WTC11 (cell line): Measurements from ENCODE around the gene VEGFB. TPM values are rescaled to one million over a fixed set of nuclear protein-coding genes. Genes with fewer than 3 reads are reported as not detected.

Source experiments
- ATAC-seq: fragments of 200-7000 bp; cut with Tn5 transposase; 2 replicates; pipeline ENCODE4 v1.10.0; 2021; ENCODE audit warnings: mild to moderate bottlenecking, moderate library complexity
- CTCF ChIA-PET: fragments of 300-600 bp; sonication (Branson Sonifier 250); formaldehyde crosslinking; loops from one replicate; lab custom pipeline; 2021; ENCODE audit warnings: antibody characterized with exemption; lab: Charles Lee
- POLR2A ChIA-PET: fragments of 350-600 bp; sonication (Branson Sonifier 250); formaldehyde crosslinking; loops from one replicate; lab custom pipeline; 2021; ENCODE audit warnings: antibody characterized with exemption; lab: Charles Lee
- DNase-seq: peaks from one replicate; pipeline ENCODE4 v3.0.0; 2021; ENCODE audit warnings: low spot score
- H3K27ac Mint-ChIP-seq: 2 replicates; pipeline ENCODE4 v1.8.0; 2021; ENCODE audit warnings: mixed read lengths
- H3K27me3 Mint-ChIP-seq: 2 replicates; pipeline ENCODE4 v1.8.0; 2021; ENCODE audit warnings: low read depth, mild to moderate bottlenecking, moderate library complexity, mixed read lengths
- H3K36me3 Mint-ChIP-seq: 2 replicates; pipeline ENCODE4 v1.8.0; 2021; ENCODE audit warnings: mixed read lengths
- H3K4me1 Mint-ChIP-seq: 2 replicates; pipeline ENCODE4 v1.8.0; 2022; ENCODE audit warnings: mixed read lengths
- H3K4me3 Mint-ChIP-seq: 2 replicates; pipeline ENCODE4 v1.8.0; 2021; ENCODE audit warnings: mild to moderate bottlenecking, moderate library complexity, mixed read lengths
- H3K9me3 Mint-ChIP-seq: 2 replicates; pipeline ENCODE4 v1.8.0; 2021; ENCODE audit warnings: mixed read lengths
- CBFB ChIP-seq: sonication (generic); formaldehyde crosslinking; IDR thresholded peaks from 2 replicates; pipeline ENCODE4 v1.8.1; 2022; ENCODE audit warnings: mild to moderate bottlenecking, low read depth, missing genetic modification reagents
- CREM ChIP-seq: sonication (generic); formaldehyde crosslinking; IDR thresholded peaks from 2 replicates; pipeline ENCODE4 v1.8.1; 2022; ENCODE audit warnings: mild to moderate bottlenecking, missing genetic modification reagents, moderate library complexity
- ELF4 ChIP-seq: sonication (generic); formaldehyde crosslinking; IDR thresholded peaks from 2 replicates; pipeline ENCODE4 v1.8.1; 2022; ENCODE audit warnings: low read depth, mild to moderate bottlenecking, moderate library complexity, missing genetic modification reagents
- ESRRA ChIP-seq: sonication (generic); formaldehyde crosslinking; IDR thresholded peaks from 2 replicates; pipeline ENCODE4 v1.8.1; 2022; ENCODE audit warnings: mild to moderate bottlenecking, missing genetic modification reagents, borderline replicate concordance
- FOXJ3 ChIP-seq: sonication (generic); formaldehyde crosslinking; IDR thresholded peaks from 2 replicates; pipeline ENCODE4 v1.9.0; 2021; ENCODE audit warnings: missing genetic modification reagents, mild to moderate bottlenecking, borderline replicate concordance
- FOXK1 ChIP-seq: sonication (generic); formaldehyde crosslinking; IDR thresholded peaks from 2 replicates; pipeline ENCODE4 v1.8.0; 2022; ENCODE audit warnings: mild to moderate bottlenecking, moderate library complexity, missing genetic modification reagents
- FOXP1 ChIP-seq: sonication (generic); formaldehyde crosslinking; IDR thresholded peaks from 2 replicates; pipeline ENCODE4 v1.8.0; 2022; ENCODE audit warnings: missing genetic modification reagents, mild to moderate bottlenecking, moderate library complexity, borderline replicate concordance
- NR2C2 ChIP-seq: sonication (generic); formaldehyde crosslinking; IDR thresholded peaks from 2 replicates; pipeline ENCODE4 v1.8.0; 2022; ENCODE audit warnings: mild to moderate bottlenecking, missing genetic modification reagents
- NR3C1 ChIP-seq: sonication (generic); formaldehyde crosslinking; conservative IDR thresholded peaks from 2 replicates; pipeline ENCODE4 v1.8.1; 2023; ENCODE audit warnings: low read depth, mild to moderate bottlenecking, missing genetic modification reagents
- PRRX2 ChIP-seq: fragments of 250-450 bp; sonication (Bioruptor Pico); IDR thresholded peaks from 2 replicates; pipeline ENCODE4 v1.8.0; 2021; ENCODE audit warnings: mild to moderate bottlenecking
- TEAD4 ChIP-seq: sonication (generic); formaldehyde crosslinking; IDR thresholded peaks from 2 replicates; pipeline ENCODE4 v1.8.0; 2022; ENCODE audit warnings: mild to moderate bottlenecking, missing genetic modification reagents
- ZNF138 ChIP-seq: sonication (generic); formaldehyde crosslinking; conservative IDR thresholded peaks from 2 replicates; pipeline ENCODE4 v1.8.1; 2022; ENCODE audit warnings: mild to moderate bottlenecking, moderate library complexity, missing genetic modification reagents
- ZNF423 ChIP-seq: fragments of 250-450 bp; sonication (Bioruptor Pico); IDR thresholded peaks from 2 replicates; pipeline ENCODE4 v2.1.2; 2022; ENCODE audit warnings: mild to moderate bottlenecking, moderate library complexity
- ZNF671 ChIP-seq: fragments of 250-450 bp; sonication (Bioruptor Pico); IDR thresholded peaks from 2 replicates; pipeline ENCODE4 v1.8.0; 2021; ENCODE audit warnings: mild to moderate bottlenecking
- total RNA-seq: library from RNA; stranded (reverse); gene quantifications from 3 replicates; pipeline ENCODE4 v1.2.3, GENCODE V29; 2021
- TF ChIP-seq, protein P1 (sequence below): sonication (generic); formaldehyde crosslinking; IDR thresholded peaks from 2 replicates; pipeline ENCODE4 v1.8.1; 2022; ENCODE audit warnings: missing genetic modification reagents, borderline replicate concordance
- TF ChIP-seq, protein P2 (sequence below): fragments of 250-450 bp; sonication (Bioruptor Pico); IDR thresholded peaks from 2 replicates; pipeline ENCODE4 v1.9.0; 2021; ENCODE audit warnings: mild to moderate bottlenecking, borderline replicate concordance
- TF ChIP-seq, protein P3 (sequence below): fragments of 250-450 bp; sonication (Bioruptor Pico); IDR thresholded peaks from 2 replicates; pipeline ENCODE4 v1.9.0; 2021; ENCODE audit warnings: mild to moderate bottlenecking
- TF ChIP-seq, protein P4 (sequence below): sonication (generic); formaldehyde crosslinking; IDR thresholded peaks from 2 replicates; pipeline ENCODE4 v1.8.1; 2023; ENCODE audit warnings: mild to moderate bottlenecking, moderate library complexity, missing genetic modification reagents
- TF ChIP-seq, protein P5 (sequence below): sonication (generic); formaldehyde crosslinking; IDR thresholded peaks from 2 replicates; pipeline ENCODE4 v1.8.0; 2022; ENCODE audit warnings: mild to moderate bottlenecking, missing genetic modification reagents
- TF ChIP-seq, protein P6 (sequence below): sonication (generic); formaldehyde crosslinking; IDR thresholded peaks from 2 replicates; pipeline ENCODE4 v1.8.0; 2022; ENCODE audit warnings: missing genetic modification reagents

The VEGFB gene
- total RNA-seq, 1 experiment from 2014 or later = 51.7 TPM

DNA sequence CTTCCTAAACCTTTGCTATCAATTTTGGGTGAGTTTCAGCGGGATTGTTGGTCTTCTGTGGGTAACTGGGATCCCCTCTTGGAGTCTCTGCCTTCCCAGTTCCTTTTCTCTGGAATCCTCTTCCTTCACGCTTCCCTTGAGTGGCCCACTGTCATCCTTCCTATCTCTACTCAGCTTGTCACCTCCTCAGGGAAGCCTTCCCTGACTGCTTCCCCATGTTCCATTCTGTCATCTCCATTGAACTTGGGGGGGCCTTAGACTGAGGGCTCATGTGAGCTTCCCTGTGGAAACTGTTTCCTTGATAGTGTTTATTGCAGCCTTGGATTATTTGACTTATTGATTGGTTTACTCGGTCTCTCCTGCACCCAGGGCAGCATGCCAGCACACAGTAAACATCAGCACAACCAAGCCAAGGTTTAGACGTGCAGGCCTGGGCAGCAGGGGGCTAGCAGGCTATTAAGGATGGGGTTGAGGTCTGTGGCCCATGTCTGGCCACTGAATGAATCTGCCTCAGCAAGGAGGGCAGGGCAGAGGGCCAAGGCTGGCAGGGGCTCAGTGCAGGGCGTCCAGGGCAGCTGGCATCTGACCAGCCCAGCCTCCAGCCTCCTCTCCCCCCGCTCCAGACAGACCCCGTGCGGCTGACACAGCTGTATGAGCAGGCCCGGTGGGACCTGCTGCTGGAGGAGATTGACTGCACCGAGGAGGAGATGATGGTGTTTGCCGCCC lies 15.6 kb upstream of the VEGFB start (continued):
- TF ChIP-seq CBFB (CRISPR knock-in tag) = no peak
- TF ChIP-seq ELF4 (CRISPR knock-in tag) = no peak
- no peak for TF ChIP-seq FOXP1 (CRISPR knock-in tag)
- TF ChIP-seq ESRRA (CRISPR knock-in tag) = no peak
- TF ChIP-seq, protein P1, sequence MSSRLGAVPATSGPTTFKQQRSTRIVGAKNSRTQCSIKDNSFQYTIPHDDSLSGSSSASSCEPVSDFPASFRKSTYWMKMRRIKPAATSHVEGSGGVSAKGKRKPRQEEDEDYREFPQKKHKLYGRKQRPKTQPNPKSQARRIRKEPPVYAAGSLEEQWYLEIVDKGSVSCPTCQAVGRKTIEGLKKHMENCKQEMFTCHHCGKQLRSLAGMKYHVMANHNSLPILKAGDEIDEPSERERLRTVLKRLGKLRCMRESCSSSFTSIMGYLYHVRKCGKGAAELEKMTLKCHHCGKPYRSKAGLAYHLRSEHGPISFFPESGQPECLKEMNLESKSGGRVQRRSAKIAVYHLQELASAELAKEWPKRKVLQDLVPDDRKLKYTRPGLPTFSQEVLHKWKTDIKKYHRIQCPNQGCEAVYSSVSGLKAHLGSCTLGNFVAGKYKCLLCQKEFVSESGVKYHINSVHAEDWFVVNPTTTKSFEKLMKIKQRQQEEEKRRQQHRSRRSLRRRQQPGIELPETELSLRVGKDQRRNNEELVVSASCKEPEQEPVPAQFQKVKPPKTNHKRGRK (CRISPR knock-in tag) = no peak
- TF ChIP-seq, protein P2, sequence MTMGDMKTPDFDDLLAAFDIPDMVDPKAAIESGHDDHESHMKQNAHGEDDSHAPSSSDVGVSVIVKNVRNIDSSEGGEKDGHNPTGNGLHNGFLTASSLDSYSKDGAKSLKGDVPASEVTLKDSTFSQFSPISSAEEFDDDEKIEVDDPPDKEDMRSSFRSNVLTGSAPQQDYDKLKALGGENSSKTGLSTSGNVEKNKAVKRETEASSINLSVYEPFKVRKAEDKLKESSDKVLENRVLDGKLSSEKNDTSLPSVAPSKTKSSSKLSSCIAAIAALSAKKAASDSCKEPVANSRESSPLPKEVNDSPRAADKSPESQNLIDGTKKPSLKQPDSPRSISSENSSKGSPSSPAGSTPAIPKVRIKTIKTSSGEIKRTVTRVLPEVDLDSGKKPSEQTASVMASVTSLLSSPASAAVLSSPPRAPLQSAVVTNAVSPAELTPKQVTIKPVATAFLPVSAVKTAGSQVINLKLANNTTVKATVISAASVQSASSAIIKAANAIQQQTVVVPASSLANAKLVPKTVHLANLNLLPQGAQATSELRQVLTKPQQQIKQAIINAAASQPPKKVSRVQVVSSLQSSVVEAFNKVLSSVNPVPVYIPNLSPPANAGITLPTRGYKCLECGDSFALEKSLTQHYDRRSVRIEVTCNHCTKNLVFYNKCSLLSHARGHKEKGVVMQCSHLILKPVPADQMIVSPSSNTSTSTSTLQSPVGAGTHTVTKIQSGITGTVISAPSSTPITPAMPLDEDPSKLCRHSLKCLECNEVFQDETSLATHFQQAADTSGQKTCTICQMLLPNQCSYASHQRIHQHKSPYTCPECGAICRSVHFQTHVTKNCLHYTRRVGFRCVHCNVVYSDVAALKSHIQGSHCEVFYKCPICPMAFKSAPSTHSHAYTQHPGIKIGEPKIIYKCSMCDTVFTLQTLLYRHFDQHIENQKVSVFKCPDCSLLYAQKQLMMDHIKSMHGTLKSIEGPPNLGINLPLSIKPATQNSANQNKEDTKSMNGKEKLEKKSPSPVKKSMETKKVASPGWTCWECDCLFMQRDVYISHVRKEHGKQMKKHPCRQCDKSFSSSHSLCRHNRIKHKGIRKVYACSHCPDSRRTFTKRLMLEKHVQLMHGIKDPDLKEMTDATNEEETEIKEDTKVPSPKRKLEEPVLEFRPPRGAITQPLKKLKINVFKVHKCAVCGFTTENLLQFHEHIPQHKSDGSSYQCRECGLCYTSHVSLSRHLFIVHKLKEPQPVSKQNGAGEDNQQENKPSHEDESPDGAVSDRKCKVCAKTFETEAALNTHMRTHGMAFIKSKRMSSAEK = no peak
- TF ChIP-seq PRRX2 (CRISPR knock-in tag) = no peak
- no peak for TF ChIP-seq ZNF423 (CRISPR knock-in tag)

DNA sequence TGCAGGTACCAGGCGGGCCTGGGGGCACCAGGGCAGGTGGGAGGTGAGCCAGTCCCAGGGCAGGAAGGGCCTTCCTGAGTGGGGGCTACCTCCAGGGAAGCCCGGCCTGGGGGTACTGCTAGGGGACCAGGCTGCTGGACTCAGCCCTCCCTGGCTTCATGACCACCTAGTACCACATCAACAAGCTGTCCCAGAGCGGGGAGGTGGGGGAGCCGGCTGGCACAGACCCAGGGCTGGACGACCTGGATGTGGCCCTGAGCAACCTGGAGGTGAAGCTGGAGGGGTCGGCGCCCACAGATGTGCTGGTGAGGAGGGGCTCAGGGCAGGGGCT lies 15.1 kb upstream of the VEGFB start:
- DNase-seq = no peak
- POLR2A ChIA-PET = interaction anchor here (1.2 kb wide), 1 partner anchor 12 kb away, joined by 4 read pairs; the partner anchor contains the start of gene FERMT3
- H3K36me3 Mint-ChIP-seq = peaks cover 8% of the 10 kb centered on the region
- ATAC-seq = no peak
- H3K27me3 Mint-ChIP-seq = no peaks in the 10 kb centered on the region
- no peak overlapping the region for H3K4me3 Mint-ChIP-seq
- H3K9me3 Mint-ChIP-seq = no peaks in the 10 kb centered on the region
- CTCF ChIA-PET = no interaction called here
- H3K27ac Mint-ChIP-seq = no peak overlapping the region
- no peaks in the 10 kb centered on the region for H3K4me1 Mint-ChIP-seq
- TF ChIP-seq ZNF671 (CRISPR knock-in tag) = no peak
- TF ChIP-seq FOXK1 (CRISPR knock-in tag) = no peak
- no peak for TF ChIP-seq ZNF138
- no peak for TF ChIP-seq NR2C2 (CRISPR knock-in tag)
- TF ChIP-seq, protein P3, sequence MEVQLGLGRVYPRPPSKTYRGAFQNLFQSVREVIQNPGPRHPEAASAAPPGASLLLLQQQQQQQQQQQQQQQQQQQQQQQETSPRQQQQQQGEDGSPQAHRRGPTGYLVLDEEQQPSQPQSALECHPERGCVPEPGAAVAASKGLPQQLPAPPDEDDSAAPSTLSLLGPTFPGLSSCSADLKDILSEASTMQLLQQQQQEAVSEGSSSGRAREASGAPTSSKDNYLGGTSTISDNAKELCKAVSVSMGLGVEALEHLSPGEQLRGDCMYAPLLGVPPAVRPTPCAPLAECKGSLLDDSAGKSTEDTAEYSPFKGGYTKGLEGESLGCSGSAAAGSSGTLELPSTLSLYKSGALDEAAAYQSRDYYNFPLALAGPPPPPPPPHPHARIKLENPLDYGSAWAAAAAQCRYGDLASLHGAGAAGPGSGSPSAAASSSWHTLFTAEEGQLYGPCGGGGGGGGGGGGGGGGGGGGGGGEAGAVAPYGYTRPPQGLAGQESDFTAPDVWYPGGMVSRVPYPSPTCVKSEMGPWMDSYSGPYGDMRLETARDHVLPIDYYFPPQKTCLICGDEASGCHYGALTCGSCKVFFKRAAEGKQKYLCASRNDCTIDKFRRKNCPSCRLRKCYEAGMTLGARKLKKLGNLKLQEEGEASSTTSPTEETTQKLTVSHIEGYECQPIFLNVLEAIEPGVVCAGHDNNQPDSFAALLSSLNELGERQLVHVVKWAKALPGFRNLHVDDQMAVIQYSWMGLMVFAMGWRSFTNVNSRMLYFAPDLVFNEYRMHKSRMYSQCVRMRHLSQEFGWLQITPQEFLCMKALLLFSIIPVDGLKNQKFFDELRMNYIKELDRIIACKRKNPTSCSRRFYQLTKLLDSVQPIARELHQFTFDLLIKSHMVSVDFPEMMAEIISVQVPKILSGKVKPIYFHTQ (CRISPR knock-in tag) = no peak
- no peak for TF ChIP-seq FOXJ3 (CRISPR knock-in tag)
- no peak for TF ChIP-seq NR3C1 (CRISPR knock-in tag)
- no peak for TF ChIP-seq CREM
- TF ChIP-seq, protein P4, sequence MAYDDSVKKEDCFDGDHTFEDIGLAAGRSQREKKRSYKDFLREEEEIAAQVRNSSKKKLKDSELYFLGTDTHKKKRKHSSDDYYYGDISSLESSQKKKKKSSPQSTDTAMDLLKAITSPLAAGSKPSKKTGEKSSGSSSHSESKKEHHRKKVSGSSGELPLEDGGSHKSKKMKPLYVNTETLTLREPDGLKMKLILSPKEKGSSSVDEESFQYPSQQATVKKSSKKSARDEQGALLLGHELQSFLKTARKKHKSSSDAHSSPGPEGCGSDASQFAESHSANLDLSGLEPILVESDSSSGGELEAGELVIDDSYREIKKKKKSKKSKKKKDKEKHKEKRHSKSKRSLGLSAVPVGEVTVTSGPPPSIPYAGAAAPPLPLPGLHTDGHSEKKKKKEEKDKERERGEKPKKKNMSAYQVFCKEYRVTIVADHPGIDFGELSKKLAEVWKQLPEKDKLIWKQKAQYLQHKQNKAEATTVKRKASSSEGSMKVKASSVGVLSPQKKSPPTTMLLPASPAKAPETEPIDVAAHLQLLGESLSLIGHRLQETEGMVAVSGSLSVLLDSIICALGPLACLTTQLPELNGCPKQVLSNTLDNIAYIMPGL = no peak
- TF ChIP-seq, protein P5, sequence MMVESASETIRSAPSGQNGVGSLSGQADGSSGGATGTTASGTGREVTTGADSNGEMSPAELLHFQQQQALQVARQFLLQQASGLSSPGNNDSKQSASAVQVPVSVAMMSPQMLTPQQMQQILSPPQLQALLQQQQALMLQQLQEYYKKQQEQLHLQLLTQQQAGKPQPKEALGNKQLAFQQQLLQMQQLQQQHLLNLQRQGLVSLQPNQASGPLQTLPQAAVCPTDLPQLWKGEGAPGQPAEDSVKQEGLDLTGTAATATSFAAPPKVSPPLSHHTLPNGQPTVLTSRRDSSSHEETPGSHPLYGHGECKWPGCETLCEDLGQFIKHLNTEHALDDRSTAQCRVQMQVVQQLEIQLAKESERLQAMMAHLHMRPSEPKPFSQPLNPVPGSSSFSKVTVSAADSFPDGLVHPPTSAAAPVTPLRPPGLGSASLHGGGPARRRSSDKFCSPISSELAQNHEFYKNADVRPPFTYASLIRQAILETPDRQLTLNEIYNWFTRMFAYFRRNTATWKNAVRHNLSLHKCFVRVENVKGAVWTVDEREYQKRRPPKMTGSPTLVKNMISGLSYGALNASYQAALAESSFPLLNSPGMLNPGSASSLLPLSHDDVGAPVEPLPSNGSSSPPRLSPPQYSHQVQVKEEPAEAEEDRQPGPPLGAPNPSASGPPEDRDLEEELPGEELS (CRISPR knock-in tag) = no peak
- no peak for TF ChIP-seq TEAD4 (CRISPR knock-in tag)
- TF ChIP-seq, protein P6, sequence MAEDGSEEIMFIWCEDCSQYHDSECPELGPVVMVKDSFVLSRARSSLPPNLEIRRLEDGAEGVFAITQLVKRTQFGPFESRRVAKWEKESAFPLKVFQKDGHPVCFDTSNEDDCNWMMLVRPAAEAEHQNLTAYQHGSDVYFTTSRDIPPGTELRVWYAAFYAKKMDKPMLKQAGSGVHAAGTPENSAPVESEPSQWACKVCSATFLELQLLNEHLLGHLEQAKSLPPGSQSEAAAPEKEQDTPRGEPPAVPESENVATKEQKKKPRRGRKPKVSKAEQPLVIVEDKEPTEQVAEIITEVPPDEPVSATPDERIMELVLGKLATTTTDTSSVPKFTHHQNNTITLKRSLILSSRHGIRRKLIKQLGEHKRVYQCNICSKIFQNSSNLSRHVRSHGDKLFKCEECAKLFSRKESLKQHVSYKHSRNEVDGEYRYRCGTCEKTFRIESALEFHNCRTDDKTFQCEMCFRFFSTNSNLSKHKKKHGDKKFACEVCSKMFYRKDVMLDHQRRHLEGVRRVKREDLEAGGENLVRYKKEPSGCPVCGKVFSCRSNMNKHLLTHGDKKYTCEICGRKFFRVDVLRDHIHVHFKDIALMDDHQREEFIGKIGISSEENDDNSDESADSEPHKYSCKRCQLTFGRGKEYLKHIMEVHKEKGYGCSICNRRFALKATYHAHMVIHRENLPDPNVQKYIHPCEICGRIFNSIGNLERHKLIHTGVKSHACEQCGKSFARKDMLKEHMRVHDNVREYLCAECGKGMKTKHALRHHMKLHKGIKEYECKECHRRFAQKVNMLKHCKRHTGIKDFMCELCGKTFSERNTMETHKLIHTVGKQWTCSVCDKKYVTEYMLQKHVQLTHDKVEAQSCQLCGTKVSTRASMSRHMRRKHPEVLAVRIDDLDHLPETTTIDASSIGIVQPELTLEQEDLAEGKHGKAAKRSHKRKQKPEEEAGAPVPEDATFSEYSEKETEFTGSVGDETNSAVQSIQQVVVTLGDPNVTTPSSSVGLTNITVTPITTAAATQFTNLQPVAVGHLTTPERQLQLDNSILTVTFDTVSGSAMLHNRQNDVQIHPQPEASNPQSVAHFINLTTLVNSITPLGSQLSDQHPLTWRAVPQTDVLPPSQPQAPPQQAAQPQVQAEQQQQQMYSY = no peak
